ENCODE data around the gene ALK.

The ALK gene

DNA sequence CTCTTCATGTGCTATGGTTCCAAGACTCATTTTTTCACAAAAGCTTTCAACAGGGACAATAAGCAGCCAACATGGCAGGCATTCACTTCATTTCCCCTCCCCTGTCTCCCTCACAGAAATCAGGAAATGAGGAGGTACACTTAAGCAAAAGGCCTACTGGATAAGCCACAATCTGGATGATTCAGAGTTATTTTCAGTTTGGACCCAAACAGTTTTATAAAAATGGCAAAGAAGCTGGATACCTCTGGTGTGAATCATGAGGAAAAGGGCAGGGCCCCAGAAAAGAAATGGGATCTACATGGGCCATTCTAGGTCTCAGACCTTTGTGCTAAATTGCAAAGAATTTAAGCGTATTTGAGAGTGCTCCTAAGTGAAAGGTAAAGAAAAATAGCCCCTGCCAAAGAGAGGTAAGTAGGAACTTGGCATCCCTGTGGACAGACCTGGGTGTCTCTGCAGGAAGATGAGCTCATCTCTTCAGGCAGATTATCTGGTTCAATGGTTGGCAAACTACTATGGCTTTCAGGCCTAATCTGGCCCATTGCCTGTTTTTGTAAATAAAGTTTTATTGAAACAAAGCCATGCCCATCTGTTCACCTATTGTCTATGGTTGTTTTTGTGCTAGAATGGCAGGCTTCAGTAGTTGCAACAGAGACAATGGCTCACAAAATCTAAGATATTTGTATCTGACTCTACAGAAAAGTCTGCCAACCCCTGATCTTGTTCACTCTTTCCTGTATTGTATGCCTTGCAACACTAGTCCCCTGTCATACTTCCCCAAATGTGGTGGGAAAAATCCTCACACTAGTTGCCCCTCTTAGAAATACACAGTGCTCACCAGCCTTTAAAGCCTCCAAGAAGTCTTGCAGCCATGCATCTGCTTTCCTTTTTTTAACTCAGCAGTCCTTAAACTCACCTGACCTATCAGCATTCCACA, 315.0 kb downstream of the ALK start:
- peaks cover 1% of the 10 kb centered on the region for H3K27me3 Mint-ChIP-seq
- H3K4me1 Mint-ChIP-seq = no peaks in the 10 kb centered on the region
- H3K36me3 Mint-ChIP-seq = no peaks in the 10 kb centered on the region
- no peak overlapping the region for H3K4me3 Mint-ChIP-seq
- H3K9me3 Mint-ChIP-seq = no peaks in the 10 kb centered on the region
- no peak overlapping the region for H3K27ac Mint-ChIP-seq

DNA sequence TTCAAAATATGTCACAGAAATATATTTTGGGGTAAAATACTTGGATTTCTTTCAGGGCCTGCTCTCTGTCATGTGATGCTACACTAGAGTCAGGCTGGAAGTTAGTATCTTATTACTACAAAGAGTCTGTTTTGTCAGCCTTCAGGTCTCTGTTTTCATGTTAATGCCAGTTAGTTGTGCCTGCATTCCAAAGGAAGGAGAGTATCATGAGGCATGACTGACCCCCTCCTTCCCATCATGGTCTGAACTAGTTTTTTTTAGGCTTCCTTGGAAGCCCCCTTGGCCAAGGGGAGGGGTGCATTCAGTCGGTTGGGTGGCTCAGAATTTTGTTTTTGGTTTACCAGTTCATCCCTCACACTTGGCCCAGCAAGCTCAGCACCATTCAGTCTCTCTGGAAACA, 318.0 kb downstream of the ALK start:
- Mint-ChIP-seq H3K9me3 (no peaks in the 10 kb centered on the region), H3K27me3 (peaks cover 3% of the 10 kb centered on the region)

DNA sequence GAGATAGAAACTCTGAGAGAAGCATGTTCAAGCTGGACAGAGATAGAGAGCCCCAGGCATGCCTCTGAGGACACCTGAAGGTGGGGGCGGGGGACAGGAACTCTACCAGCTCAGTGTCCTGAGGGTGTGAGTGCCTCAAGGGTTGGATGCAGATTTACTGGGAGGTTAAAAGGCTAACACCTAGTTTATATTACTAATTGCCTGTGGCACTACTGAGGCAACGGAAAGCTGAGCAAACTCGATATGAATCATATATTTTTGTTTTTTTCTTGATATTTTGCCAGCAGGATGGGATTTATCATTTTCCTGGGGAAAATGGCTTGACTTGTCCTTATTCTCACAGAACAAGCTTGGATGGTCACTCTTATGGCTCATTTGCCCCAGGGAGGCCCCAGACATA, 319.5 kb downstream of the ALK start:
- Mint-ChIP-seq H3K27me3 (peaks cover 3% of the 10 kb centered on the region), H3K36me3 (no peaks in the 10 kb centered on the region), H3K4me3 (no peak overlapping the region), H3K27ac (no peak overlapping the region), H3K4me1 (no peaks in the 10 kb centered on the region), H3K9me3 (no peaks in the 10 kb centered on the region)

More for the DNA sequence above, 318.0 kb downstream of the ALK start:
- Mint-ChIP-seq H3K36me3 (no peaks in the 10 kb centered on the region), H3K27ac (no peak overlapping the region), H3K4me1 (no peaks in the 10 kb centered on the region), H3K4me3 (no peak overlapping the region)

DNA sequence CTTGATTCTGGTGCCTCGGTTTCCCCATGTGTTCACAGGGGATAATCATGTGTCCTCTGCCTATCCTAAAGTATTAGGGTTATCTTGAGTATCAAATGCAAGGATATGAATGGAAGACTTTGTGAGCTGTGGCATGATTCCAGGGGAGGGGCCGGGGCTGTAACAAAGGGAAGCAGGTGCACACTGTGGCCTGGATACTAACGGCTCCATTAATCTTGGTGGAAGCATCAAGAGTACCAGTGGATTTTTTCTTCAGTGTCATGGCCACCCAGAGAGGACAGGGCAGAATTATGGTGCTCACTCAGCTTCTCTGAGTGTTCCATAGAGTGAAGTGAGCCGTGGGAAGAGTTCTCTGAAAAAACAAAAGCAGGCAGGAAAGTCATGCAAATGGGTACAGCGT, 320.1 kb downstream of the ALK start:
- Mint-ChIP-seq H3K9me3 (no peaks in the 10 kb centered on the region), H3K4me1 (no peaks in the 10 kb centered on the region), H3K27me3 (peaks cover 3% of the 10 kb centered on the region), H3K4me3 (no peak overlapping the region), H3K27ac (no peak overlapping the region), H3K36me3 (no peaks in the 10 kb centered on the region)

DNA sequence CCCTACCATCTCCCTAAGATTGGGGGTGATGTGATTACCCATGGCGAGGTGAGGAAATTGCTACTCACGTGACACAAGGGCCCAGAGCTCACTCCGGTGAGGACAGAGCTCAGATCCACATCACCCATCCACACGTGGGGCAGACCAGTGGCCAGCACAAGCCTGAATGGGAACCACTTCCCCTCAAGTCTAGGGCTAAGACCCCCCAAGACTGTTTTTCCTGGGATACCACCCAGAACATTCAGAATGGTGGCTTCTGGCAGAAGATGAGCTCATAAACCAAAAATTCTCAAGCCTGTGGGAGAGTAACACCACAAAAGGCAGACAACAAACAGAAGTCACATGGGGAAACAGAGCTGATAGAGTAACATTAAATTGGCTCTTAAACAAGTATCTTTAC, 321.4 kb downstream of the ALK start:
- Mint-ChIP-seq H3K27ac (no peak overlapping the region), H3K4me3 (no peak overlapping the region), H3K4me1 (no peaks in the 10 kb centered on the region), H3K9me3 (no peaks in the 10 kb centered on the region), H3K27me3 (peaks cover 3% of the 10 kb centered on the region), H3K36me3 (no peaks in the 10 kb centered on the region)

DNA sequence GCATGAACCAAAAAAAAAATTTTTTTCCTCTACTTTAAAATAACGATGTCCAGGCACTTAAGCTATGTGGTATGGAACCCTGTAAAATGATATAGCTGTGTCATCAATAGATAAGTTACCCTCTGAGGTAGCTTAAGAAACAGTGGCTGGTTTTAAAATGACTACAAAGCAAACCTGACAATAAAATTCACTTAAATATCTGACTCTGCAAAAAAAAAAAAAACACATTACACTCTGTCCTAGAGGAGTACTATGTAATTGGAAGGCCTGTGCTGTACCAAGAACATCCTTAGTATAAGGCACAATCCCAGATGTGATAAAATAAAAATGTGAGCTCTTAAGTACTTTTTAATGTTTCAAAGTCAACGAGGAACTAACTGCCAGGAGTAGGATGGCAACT, 322.4 kb downstream of the ALK start:
- Mint-ChIP-seq H3K36me3 (no peaks in the 10 kb centered on the region), H3K4me3 (no peak overlapping the region), H3K9me3 (no peaks in the 10 kb centered on the region), H3K4me1 (no peaks in the 10 kb centered on the region), H3K27ac (no peak overlapping the region), H3K27me3 (peaks cover 3% of the 10 kb centered on the region)

DNA sequence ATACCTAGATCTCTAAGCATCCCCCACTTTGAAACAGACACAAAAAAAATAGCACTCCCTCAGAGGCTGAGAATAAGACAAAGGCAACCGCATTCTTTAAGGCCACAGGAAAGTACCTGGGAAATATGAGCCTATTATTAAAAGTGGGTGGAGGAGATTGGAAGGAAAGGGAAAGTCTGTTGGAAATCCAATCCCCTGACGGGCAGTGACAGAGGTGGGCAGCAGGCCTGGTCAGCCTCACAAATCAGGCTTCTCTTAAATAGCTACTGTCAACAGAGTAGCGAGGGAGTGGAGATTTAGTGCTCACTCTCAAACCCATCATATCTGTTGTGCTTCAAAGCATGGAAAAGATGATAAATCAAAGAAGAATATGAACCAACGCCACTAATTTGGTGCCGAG, 324.4 kb downstream of the ALK start:
- Mint-ChIP-seq H3K27ac (no peak overlapping the region), H3K36me3 (no peaks in the 10 kb centered on the region), H3K4me3 (no peak overlapping the region), H3K4me1 (no peaks in the 10 kb centered on the region), H3K9me3 (no peaks in the 10 kb centered on the region), H3K27me3 (peaks cover 3% of the 10 kb centered on the region)

DNA sequence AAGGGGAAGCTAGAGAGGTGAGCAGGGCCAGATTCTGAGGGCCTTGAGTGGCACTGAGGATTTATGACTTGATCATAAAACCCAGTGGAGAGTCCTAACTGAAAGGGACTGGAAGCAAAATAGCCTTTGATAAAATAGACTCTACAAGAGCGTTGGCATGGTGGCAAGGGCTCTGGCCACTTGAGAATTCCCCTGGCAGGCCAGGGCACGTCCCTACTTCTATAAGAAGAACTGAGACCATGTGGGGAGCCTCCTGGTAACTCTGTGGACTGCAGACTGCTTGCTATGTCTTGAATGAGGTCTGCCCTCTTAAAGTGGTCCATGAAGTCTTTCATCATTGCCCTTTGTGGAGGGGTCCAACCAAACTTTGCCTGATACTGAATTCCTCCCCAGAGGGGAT, 324.8 kb downstream of the ALK start:
- H3K27me3 Mint-ChIP-seq = peaks cover 3% of the 10 kb centered on the region
- no peak overlapping the region for H3K27ac Mint-ChIP-seq
- no peaks in the 10 kb centered on the region for H3K9me3 Mint-ChIP-seq
- H3K36me3 Mint-ChIP-seq = no peaks in the 10 kb centered on the region
- no peak overlapping the region for H3K4me3 Mint-ChIP-seq
- no peaks in the 10 kb centered on the region for H3K4me1 Mint-ChIP-seq

DNA sequence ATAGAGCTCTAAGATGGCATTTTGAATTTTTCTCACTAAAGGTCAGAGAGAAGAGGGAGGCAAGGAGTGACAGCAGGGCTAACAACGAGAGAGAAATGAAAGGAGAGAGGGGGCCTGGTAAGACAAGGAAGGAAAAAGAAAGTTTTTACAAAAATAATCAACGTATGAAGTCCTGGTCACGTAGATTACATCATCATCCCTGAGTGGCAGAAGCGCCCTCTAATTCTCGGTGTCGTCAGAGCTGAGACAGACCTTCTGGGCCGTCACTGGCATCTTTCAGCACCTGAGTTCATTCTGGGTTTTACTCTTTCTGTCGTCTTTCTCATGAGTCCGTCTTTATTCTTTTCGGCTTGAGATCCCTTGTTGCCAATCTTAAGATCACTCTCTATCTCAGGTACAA, 329.8 kb downstream of the ALK start:
- Mint-ChIP-seq H3K9me3 (no peaks in the 10 kb centered on the region), H3K27ac (no peak overlapping the region), H3K27me3 (no peaks in the 10 kb centered on the region), H3K4me1 (no peaks in the 10 kb centered on the region), H3K4me3 (no peak overlapping the region), H3K36me3 (no peaks in the 10 kb centered on the region)

DNA sequence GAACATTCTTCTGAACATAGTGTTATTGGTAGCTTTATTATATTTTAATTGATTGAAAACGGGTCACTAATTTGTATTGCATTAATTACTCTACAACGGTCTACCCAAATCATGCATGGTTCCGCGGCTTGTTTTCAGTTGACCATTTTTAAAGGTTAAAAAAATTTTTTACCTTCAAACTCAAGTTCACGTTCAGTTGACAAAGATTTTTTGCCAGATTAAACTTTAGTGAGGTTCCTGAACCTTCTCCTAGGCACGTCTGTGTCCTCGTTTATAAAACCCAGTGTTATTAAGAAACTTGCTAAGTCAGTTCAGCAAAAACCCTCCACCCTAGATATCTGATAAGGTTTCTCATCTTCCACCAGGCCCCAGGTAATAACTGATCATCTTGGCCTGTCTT, 331.2 kb downstream of the ALK start:
- Mint-ChIP-seq H3K27ac (no peak overlapping the region), H3K27me3 (no peaks in the 10 kb centered on the region), H3K36me3 (no peaks in the 10 kb centered on the region), H3K9me3 (no peaks in the 10 kb centered on the region), H3K4me3 (no peak overlapping the region), H3K4me1 (no peaks in the 10 kb centered on the region)

DNA sequence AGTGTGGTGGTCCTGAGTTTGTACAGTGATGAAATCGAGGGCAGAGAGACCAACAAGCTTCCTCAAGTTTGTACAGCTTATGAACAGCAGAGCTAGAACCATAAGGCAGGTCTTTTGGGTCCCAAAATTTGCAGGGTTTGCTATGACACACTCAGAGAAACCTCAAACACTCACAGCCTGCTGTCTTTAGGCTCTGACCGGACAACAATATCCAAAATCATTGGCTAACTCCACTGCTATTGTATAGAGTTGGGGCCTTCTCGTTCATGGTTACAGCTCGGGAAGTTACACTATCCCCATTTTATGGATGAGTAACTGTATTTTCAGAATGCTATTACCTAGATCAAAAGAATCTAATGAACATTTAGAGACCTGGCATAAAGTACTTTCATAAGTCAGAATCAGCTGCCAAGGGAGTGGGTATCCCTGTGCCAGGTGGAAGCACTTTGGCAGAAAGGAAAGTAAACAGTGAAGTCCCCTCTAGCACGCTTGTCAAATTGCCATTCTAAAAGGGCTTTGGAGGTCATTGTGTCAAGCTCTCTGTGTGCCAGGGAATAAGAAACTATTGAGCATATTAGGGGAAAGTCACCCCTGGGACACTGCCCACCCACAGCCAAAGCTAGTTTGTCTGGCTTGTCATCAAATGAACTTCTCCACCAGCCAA, 331.8 kb downstream of the ALK start:
- no peaks in the 10 kb centered on the region for H3K9me3 Mint-ChIP-seq
- H3K27ac Mint-ChIP-seq = no peak overlapping the region
- no peak overlapping the region for H3K4me3 Mint-ChIP-seq
- H3K27me3 Mint-ChIP-seq = no peaks in the 10 kb centered on the region
- H3K36me3 Mint-ChIP-seq = no peaks in the 10 kb centered on the region
- H3K4me1 Mint-ChIP-seq = no peaks in the 10 kb centered on the region

DNA sequence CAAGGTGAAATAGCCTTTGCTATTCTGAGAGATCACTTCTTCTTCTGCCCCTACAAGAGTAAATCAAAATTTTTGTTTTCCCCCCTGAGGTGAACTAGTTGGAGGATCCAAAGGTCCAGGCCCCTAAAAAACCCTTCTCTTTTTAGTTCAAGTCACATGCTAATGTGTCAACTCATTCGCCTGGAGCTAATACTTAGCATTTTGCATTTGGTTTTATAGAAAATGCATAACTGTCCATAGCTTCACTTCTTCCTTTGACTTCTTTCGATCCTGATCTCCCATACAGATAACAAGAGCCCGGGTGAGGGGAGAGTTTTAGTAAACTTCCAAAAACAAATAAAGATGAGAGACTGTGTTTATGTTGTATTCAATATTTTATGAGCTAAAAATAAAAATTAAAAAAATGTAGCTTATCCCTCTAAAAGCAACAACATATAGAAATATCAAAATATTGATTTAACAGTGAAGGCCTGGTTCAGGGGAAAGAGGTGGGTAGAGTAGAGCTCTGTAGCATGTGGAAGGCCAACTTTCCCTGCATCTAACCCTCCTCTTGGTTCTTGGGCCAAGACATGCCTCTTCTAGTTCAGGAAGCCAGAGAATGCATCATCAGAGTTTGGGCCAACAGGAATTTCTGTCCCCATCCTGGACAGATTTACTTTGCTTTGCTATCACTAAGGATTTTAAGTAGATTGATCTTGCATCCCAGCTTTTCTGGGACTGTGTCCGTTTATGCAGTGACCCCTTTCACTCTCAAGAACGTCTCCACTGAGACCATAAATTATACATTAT, 333.8 kb downstream of the ALK start:
- H3K27me3 Mint-ChIP-seq = no peaks in the 10 kb centered on the region
- H3K4me1 Mint-ChIP-seq = no peaks in the 10 kb centered on the region
- no peak overlapping the region for H3K27ac Mint-ChIP-seq
- H3K4me3 Mint-ChIP-seq = no peak overlapping the region
- no peaks in the 10 kb centered on the region for H3K9me3 Mint-ChIP-seq
- no peaks in the 10 kb centered on the region for H3K36me3 Mint-ChIP-seq

DNA sequence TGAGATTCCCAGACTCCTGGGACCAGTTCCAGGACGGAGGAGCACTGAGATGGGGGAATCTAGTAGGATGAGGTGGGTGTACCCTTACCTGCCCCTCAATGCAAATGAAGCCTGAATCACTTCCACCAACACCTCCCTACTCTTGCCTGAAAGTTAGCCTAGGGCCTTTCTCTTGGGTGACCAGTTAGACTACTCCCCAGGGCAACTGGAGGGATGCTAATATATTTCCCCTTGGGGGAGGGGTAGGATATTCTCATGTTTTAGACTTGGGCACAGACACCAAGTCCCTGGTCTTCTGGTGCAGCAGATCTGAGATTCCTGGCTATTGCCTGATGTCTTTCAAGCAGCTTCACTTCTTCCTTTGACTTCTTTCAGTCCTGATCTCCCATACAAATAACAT, 334.5 kb downstream of the ALK start:
- Mint-ChIP-seq H3K9me3 (no peaks in the 10 kb centered on the region), H3K36me3 (no peaks in the 10 kb centered on the region), H3K27ac (no peak overlapping the region), H3K4me1 (no peaks in the 10 kb centered on the region), H3K4me3 (no peak overlapping the region), H3K27me3 (no peaks in the 10 kb centered on the region)

DNA sequence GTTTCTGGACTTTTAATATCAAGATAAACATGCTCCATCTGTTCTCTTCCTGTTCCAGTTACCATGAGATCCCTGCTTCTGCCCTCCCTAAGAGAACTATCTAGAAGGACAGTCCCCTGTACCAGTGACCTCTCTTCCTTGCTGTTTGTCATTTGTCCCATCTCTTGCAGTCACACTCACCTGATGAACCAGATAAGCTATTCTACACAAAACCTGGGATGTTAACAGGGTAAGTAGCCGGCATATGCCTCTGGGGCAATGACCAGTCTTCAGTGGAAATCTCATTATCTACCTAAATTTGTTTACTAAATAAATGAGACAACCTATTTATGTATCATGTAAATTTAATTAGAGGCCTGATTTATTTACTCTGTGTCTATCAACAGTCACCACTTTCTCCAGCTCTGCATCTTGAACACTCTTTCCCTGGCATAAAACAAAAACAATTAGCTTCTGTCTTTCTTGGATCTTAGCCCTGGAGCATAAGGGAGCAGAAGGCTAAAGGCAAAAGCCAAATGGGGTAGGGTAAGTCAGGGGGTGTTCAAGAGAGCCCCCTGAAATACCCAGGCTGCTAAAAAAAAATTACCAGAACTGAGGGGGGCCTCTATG, 337.7 kb downstream of the ALK start:
- Mint-ChIP-seq H3K36me3 (no peaks in the 10 kb centered on the region), H3K27me3 (peaks cover 2% of the 10 kb centered on the region), H3K27ac (no peak overlapping the region), H3K9me3 (no peaks in the 10 kb centered on the region), H3K4me3 (no peak overlapping the region), H3K4me1 (no peaks in the 10 kb centered on the region)

DNA sequence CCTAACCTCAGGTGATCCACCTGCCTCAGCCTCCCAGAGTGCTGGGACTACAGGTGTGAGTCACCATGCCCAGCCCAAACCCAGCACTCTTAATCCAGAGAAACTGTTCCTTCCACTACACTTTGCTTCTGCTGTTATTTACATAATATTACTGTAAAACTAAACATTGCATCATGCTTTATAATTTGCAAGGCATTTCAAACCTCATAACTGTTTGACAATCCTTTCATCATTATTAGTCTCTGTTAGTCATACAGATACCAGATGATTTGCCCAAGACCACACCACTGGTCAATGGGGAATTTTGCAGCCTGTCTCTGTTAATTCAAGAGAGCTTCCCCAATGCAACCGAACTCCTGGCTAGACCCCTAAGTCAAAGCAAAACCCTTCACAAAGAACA, 338.3 kb downstream of the ALK start:
- Mint-ChIP-seq H3K4me1 (no peaks in the 10 kb centered on the region), H3K36me3 (no peaks in the 10 kb centered on the region), H3K27ac (no peak overlapping the region), H3K9me3 (no peaks in the 10 kb centered on the region), H3K27me3 (peaks cover 3% of the 10 kb centered on the region), H3K4me3 (no peak overlapping the region)
